ENCODE data around the gene VPS37C.

Gene VPS37C

GRCh38 chr11:61142424-61142823 is 18.8 kb downstream of the VPS37C start:
- H3K27ac ChIP-seq (ENCODE audit: low read depth, low read length), result no peak overlapping the region

GRCh38 chr11:61141601-61142028 is 19.6 kb downstream of the VPS37C start:
- H3K4me3 ChIP-seq (ENCODE audit: low read length), result no peak overlapping the region
- WGBS, result 89% methylated on average over 10 of the region's 10 CpGs
- H3K9me3 ChIP-seq (ENCODE audit: insufficient read depth, low read depth, low read length), result no peaks in the 10 kb centered on the region
- no peaks in the 10 kb centered on the region; the same call in 1 of the 2 replicates for H3K36me3 ChIP-seq (ENCODE audit: insufficient read depth, low read length)
- H3K27me3 ChIP-seq (ENCODE audit: insufficient read depth, low read length), result no peaks in the 10 kb centered on the region
- no peak overlapping the region for H3K27ac ChIP-seq (ENCODE audit: low read depth, low read length)
- no peak overlapping the region for H3K9ac ChIP-seq (ENCODE audit: low read depth, low read length)
- H3K4me1 ChIP-seq (ENCODE audit: insufficient read depth, low read length), result no peaks in the 10 kb centered on the region

More at GRCh38 chr11:61142424-61142823, 18.8 kb downstream of the VPS37C start:
- no peak overlapping the region for H3K4me3 ChIP-seq (ENCODE audit: low read length)
- 88% methylated on average over 1 of the region's 1 CpG for WGBS
- no peaks in the 10 kb centered on the region for H3K9me3 ChIP-seq (ENCODE audit: insufficient read depth, low read depth, low read length)
- no peak overlapping the region for H3K9ac ChIP-seq (ENCODE audit: low read depth, low read length)
- no peaks in the 10 kb centered on the region for H3K36me3 ChIP-seq (ENCODE audit: insufficient read depth, low read length)
- no peaks in the 10 kb centered on the region for H3K27me3 ChIP-seq (ENCODE audit: insufficient read depth, low read length)
- no peaks in the 10 kb centered on the region for H3K4me1 ChIP-seq (ENCODE audit: insufficient read depth, low read length)

- Histone ChIP-seq H3K27ac (ENCODE audit: low read depth, low read length) (no peak overlapping the region), H3K4me1 (ENCODE audit: insufficient read depth, low read length) (no peaks in the 10 kb centered on the region), H3K4me3 (ENCODE audit: low read length) (no peak overlapping the region), H3K36me3 (ENCODE audit: insufficient read depth, low read length) (peaks cover 2% of the 10 kb centered on the region; the same call in 1 of the 2 replicates), H3K9ac (ENCODE audit: low read depth, low read length) (no peak overlapping the region), H3K27me3 (ENCODE audit: insufficient read depth, low read length) (no peaks in the 10 kb centered on the region), H3K9me3 (ENCODE audit: insufficient read depth, low read depth, low read length) (no peaks in the 10 kb centered on the region)
- 90% methylated on average over 3 of the region's 4 CpGs for WGBS
These were observed 20.8 kb downstream of the VPS37C start for GRCh38 chr11:61140416-61140815.

GRCh38 chr11:61139387-61139786 is 21.8 kb downstream of the VPS37C start:
- no peaks in the 10 kb centered on the region for H3K9me3 ChIP-seq (ENCODE audit: insufficient read depth, low read depth, low read length)
- no peaks in the 10 kb centered on the region for H3K27me3 ChIP-seq (ENCODE audit: insufficient read depth, low read length)
- peaks cover 2% of the 10 kb centered on the region; the same call in 1 of the 2 replicates for H3K36me3 ChIP-seq (ENCODE audit: insufficient read depth, low read length)
- no peak overlapping the region for H3K27ac ChIP-seq (ENCODE audit: low read depth, low read length)
- H3K4me1 ChIP-seq (ENCODE audit: insufficient read depth, low read length), result peaks cover 6% of the 10 kb centered on the region; the same call in 1 of the 2 replicates
- H3K9ac ChIP-seq (ENCODE audit: low read depth, low read length), result no peak overlapping the region
- H3K4me3 ChIP-seq (ENCODE audit: low read length), result no peak overlapping the region
- WGBS, result 84% methylated on average over 6 of the region's 6 CpGs

- Histone ChIP-seq H3K4me3 (ENCODE audit: low read length) (no peak overlapping the region), H3K27me3 (ENCODE audit: insufficient read depth, low read length) (no peaks in the 10 kb centered on the region), H3K36me3 (ENCODE audit: insufficient read depth, low read length) (peaks cover 6% of the 10 kb centered on the region; the same call in 1 of the 2 replicates), H3K27ac (ENCODE audit: low read depth, low read length) (no peak overlapping the region), H3K9ac (ENCODE audit: low read depth, low read length) (no peak overlapping the region), H3K9me3 (ENCODE audit: insufficient read depth, low read depth, low read length) (no peaks in the 10 kb centered on the region), H3K4me1 (ENCODE audit: insufficient read depth, low read length) (peaks cover 9% of the 10 kb centered on the region; the same call in 1 of the 2 replicates)
- 83% methylated on average over 7 of the region's 7 CpGs for WGBS
These were observed 22.3 kb downstream of the VPS37C start for GRCh38 chr11:61138935-61139334.

GRCh38 chr11:61134801-61135257 is 26.4 kb downstream of the VPS37C start:
- Histone ChIP-seq H3K27me3 (ENCODE audit: insufficient read depth, low read length) (no peaks in the 10 kb centered on the region), H3K4me1 (ENCODE audit: insufficient read depth, low read length) (peaks cover 9% of the 10 kb centered on the region; the same call in 1 of the 2 replicates), H3K36me3 (ENCODE audit: insufficient read depth, low read length) (peaks cover 17% of the 10 kb centered on the region), H3K27ac (ENCODE audit: low read depth, low read length) (no peak overlapping the region), H3K9me3 (ENCODE audit: insufficient read depth, low read depth, low read length) (no peaks in the 10 kb centered on the region), H3K9ac (ENCODE audit: low read depth, low read length) (no peak overlapping the region), H3K4me3 (ENCODE audit: low read length) (no peak overlapping the region)
- WGBS, result 95% methylated on average over 12 of the region's 12 CpGs

GRCh38 chr11:61133956-61134662 is 27.1 kb downstream of the VPS37C start:
- Histone ChIP-seq H3K9me3 (ENCODE audit: insufficient read depth, low read depth, low read length) (no peaks in the 10 kb centered on the region), H3K27me3 (ENCODE audit: insufficient read depth, low read length) (no peaks in the 10 kb centered on the region), H3K4me1 (ENCODE audit: insufficient read depth, low read length) (peaks cover 9% of the 10 kb centered on the region; the same call in 1 of the 2 replicates), H3K4me3 (ENCODE audit: low read length) (no peak overlapping the region), H3K27ac (ENCODE audit: low read depth, low read length) (no peak overlapping the region), H3K36me3 (ENCODE audit: insufficient read depth, low read length) (peaks cover 17% of the 10 kb centered on the region), H3K9ac (ENCODE audit: low read depth, low read length) (no peak overlapping the region)
- WGBS, result 89% methylated on average over 18 of the region's 18 CpGs

- Histone ChIP-seq H3K27me3 (ENCODE audit: insufficient read depth, low read length) (no peaks in the 10 kb centered on the region), H3K4me3 (ENCODE audit: low read length) (no peak overlapping the region), H3K4me1 (ENCODE audit: insufficient read depth, low read length) (peaks cover 9% of the 10 kb centered on the region; the same call in 1 of the 2 replicates), H3K9me3 (ENCODE audit: insufficient read depth, low read depth, low read length) (no peaks in the 10 kb centered on the region), H3K36me3 (ENCODE audit: insufficient read depth, low read length) (peaks cover 17% of the 10 kb centered on the region), H3K27ac (ENCODE audit: low read depth, low read length) (no peak overlapping the region), H3K9ac (ENCODE audit: low read depth, low read length) (no peak overlapping the region)
- 92% methylated on average over 7 of the region's 7 CpGs for WGBS
These were observed 28.1 kb downstream of the VPS37C start for GRCh38 chr11:61133145-61133544.

GRCh38 chr11:61132646-61133045 is 28.6 kb downstream of the VPS37C start:
- H3K36me3 ChIP-seq (ENCODE audit: insufficient read depth, low read length), result peaks cover 17% of the 10 kb centered on the region
- no peak overlapping the region for H3K27ac ChIP-seq (ENCODE audit: low read depth, low read length)
- H3K27me3 ChIP-seq (ENCODE audit: insufficient read depth, low read length), result no peaks in the 10 kb centered on the region
- no peak overlapping the region for H3K4me3 ChIP-seq (ENCODE audit: low read length)
- no peak overlapping the region for H3K9ac ChIP-seq (ENCODE audit: low read depth, low read length)
- H3K9me3 ChIP-seq (ENCODE audit: insufficient read depth, low read depth, low read length), result no peaks in the 10 kb centered on the region
- WGBS, result 88% methylated on average over 5 of the region's 5 CpGs
- peaks cover 9% of the 10 kb centered on the region; the same call in 1 of the 2 replicates for H3K4me1 ChIP-seq (ENCODE audit: insufficient read depth, low read length)

- no peaks in the 10 kb centered on the region for H3K27me3 ChIP-seq (ENCODE audit: insufficient read depth, low read length)
- 94% methylated on average over 19 of the region's 19 CpGs for WGBS
- no peaks in the 10 kb centered on the region for H3K9me3 ChIP-seq (ENCODE audit: insufficient read depth, low read depth, low read length)
- H3K4me3 ChIP-seq (ENCODE audit: low read length), result no peak overlapping the region
- peaks cover 9% of the 10 kb centered on the region; the same call in 1 of the 2 replicates for H3K4me1 ChIP-seq (ENCODE audit: insufficient read depth, low read length)
- H3K9ac ChIP-seq (ENCODE audit: low read depth, low read length), result no peak overlapping the region
- peaks cover 17% of the 10 kb centered on the region for H3K36me3 ChIP-seq (ENCODE audit: insufficient read depth, low read length)
- H3K27ac ChIP-seq (ENCODE audit: low read depth, low read length), result no peak overlapping the region
These were observed 29.1 kb downstream of the VPS37C start for GRCh38 chr11:61131998-61132555.

- Histone ChIP-seq H3K9me3 (ENCODE audit: insufficient read depth, low read depth, low read length) (no peaks in the 10 kb centered on the region), H3K4me1 (ENCODE audit: insufficient read depth, low read length) (peaks cover 9% of the 10 kb centered on the region; the same call in 1 of the 2 replicates), H3K36me3 (ENCODE audit: insufficient read depth, low read length) (peaks cover 17% of the 10 kb centered on the region), H3K9ac (ENCODE audit: low read depth, low read length) (no peak overlapping the region), H3K27ac (ENCODE audit: low read depth, low read length) (no peak overlapping the region), H3K4me3 (ENCODE audit: low read length) (no peak overlapping the region), H3K27me3 (ENCODE audit: insufficient read depth, low read length) (no peaks in the 10 kb centered on the region)
- 96% methylated on average over 14 of the region's 14 CpGs for WGBS
These were observed 29.6 kb downstream of the VPS37C start for GRCh38 chr11:61131586-61131985.

Data from HUES64 (cell line).